ENCODE results near the gene ATP8B3.

GRCh38 chr19:1849132-1849474 is 37.0 kb upstream of the ATP8B3 start:
- TF ChIP-seq POLR2A (IDR thresholded peaks at IDR 0.05) (no peak), EP300 (IDR thresholded peaks at IDR 0.05) (no peak)
- TF ChIP-seq, protein P1, sequence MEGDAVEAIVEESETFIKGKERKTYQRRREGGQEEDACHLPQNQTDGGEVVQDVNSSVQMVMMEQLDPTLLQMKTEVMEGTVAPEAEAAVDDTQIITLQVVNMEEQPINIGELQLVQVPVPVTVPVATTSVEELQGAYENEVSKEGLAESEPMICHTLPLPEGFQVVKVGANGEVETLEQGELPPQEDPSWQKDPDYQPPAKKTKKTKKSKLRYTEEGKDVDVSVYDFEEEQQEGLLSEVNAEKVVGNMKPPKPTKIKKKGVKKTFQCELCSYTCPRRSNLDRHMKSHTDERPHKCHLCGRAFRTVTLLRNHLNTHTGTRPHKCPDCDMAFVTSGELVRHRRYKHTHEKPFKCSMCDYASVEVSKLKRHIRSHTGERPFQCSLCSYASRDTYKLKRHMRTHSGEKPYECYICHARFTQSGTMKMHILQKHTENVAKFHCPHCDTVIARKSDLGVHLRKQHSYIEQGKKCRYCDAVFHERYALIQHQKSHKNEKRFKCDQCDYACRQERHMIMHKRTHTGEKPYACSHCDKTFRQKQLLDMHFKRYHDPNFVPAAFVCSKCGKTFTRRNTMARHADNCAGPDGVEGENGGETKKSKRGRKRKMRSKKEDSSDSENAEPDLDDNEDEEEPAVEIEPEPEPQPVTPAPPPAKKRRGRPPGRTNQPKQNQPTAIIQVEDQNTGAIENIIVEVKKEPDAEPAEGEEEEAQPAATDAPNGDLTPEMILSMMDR (IDR thresholded peaks at IDR 0.05) = no peak
